Endothelial cell of umbilical vein (primary cell): ENCODE measurements around the gene TBC1D10A. TPM values are rescaled to one million over a fixed set of nuclear protein-coding genes. Genes with fewer than 3 reads are reported as not detected.

Source experiments
- BruUV-seq: library from RNA; stranded (reverse); fragments of 400-500 nt; replicated peaks from 2 replicates; lab custom pipeline; 2021; lab: Mats Ljungman, UMichigan
- CTCF ChIA-PET: fragments of 300-600, 350-600 bp; sonication (Branson Sonifier 250); formaldehyde crosslinking; loops from one replicate; lab custom pipeline; 2021; ENCODE audit warnings: antibody characterized with exemption, inconsistent platforms; lab: Charles Lee
- POLR2A ChIA-PET: fragments of 300-600, 350-600 bp; sonication (Branson Sonifier 250); formaldehyde crosslinking; loops from one replicate; lab custom pipeline; 2021; ENCODE audit warnings: antibody characterized with exemption, inconsistent platforms; lab: Charles Lee
- DNase-seq: peaks from one replicate; pipeline ENCODE4 v3.0.0-alpha.2; 2011; ENCODE audit warnings: low read depth, low spot score
- FAIRE-seq: peaks from 2 replicates; lab custom pipeline; 2011; peaks lifted over from hg19 to GRCh38; lab: Jason Lieb, UNC
- H2AFZ ChIP-seq: 2 replicates; pipeline ENCODE4 v1.6.0; 2012; ENCODE audit warnings: low read depth, low read length, control low read depth, inconsistent platforms
- H3K27ac ChIP-seq: 2 replicates; pipeline ENCODE4 v1.5.1; 2011; ENCODE audit warnings: low read depth, mild to moderate bottlenecking, control low read depth, low read length, moderate library complexity; ENCODE audit not compliant: insufficient read depth
- H3K27me3 ChIP-seq, 2 experiments: 2 replicates each; pipeline versions ENCODE4 v1.6.0 to v1.6.1; 2011; ENCODE audit warnings: low read length in 2 of 2, mixed read lengths in 1 of 2; ENCODE audit not compliant: control insufficient read depth in 2 of 2, insufficient read depth in 2 of 2
- H3K36me3 ChIP-seq, 2 experiments: 2 replicates in 1 of 2; 3 replicates in 1 of 2; pipeline ENCODE4 v1.5.1; 2011; ENCODE audit warnings: low read length in 2 of 2, mild to moderate bottlenecking in 1 of 2, moderate library complexity in 1 of 2; ENCODE audit not compliant: control insufficient read depth in 2 of 2, insufficient read depth in 2 of 2; ENCODE audit errors: extremely low read depth in 1 of 2
- H3K4me1 ChIP-seq: 3 replicates; pipeline ENCODE4 v1.5.1; 2011; ENCODE audit warnings: mild to moderate bottlenecking, low read length; ENCODE audit not compliant: control insufficient read depth, insufficient read depth; ENCODE audit errors: extremely low read depth
- H3K4me2 ChIP-seq: 2 replicates; pipeline ENCODE4 v1.6.1; 2011; ENCODE audit warnings: low read length, control low read depth, mixed read lengths; ENCODE audit not compliant: insufficient read depth
- H3K4me3 ChIP-seq, 3 experiments: fragments of 200-600 bp in 1 of 3; sonication (generic), shearing (Covaris generic) in 1 of 3; replicated peaks in 1 of 3; 2 replicates each; pipeline ENCODE4 v1.5.1; 2011 to 2016; ENCODE audit warnings: control low read depth in 3 of 3, low read length in 3 of 3, mild to moderate bottlenecking in 2 of 3, inconsistent platforms in 1 of 3, low read depth in 1 of 3, moderate library complexity in 1 of 3; ENCODE audit not compliant: insufficient read depth in 1 of 3
- H3K79me2 ChIP-seq: 2 replicates; pipeline ENCODE4 v1.6.0; 2012; ENCODE audit warnings: low read length, inconsistent platforms; ENCODE audit not compliant: control insufficient read depth, insufficient read depth
- H3K9ac ChIP-seq: replicated peaks from 2 replicates; pipeline ENCODE3; 2011; ENCODE audit warnings: low read length, control low read depth; ENCODE audit not compliant: insufficient read depth; ENCODE audit errors: extremely low read depth
- H3K9me1 ChIP-seq: replicated peaks from 3 replicates; pipeline ENCODE4 v1.6.0; 2011; ENCODE audit warnings: mild to moderate bottlenecking, low read length; ENCODE audit not compliant: control insufficient read depth, insufficient read depth; ENCODE audit errors: extremely low read depth
- H3K9me3 ChIP-seq: replicated peaks from 2 replicates; pipeline ENCODE4 v1.5.1; 2012; ENCODE audit warnings: low read length, inconsistent platforms; ENCODE audit not compliant: control insufficient read depth, insufficient read depth
- H4K20me1 ChIP-seq: replicated peaks from 2 replicates; pipeline ENCODE3; 2011; ENCODE audit warnings: mild to moderate bottlenecking, low read length; ENCODE audit not compliant: control insufficient read depth, insufficient read depth; ENCODE audit errors: extremely low read depth
- EZH2 ChIP-seq: IDR thresholded peaks from 2 replicates; pipeline ENCODE4 v1.6.1; 2012; ENCODE audit warnings: borderline replicate concordance, low read depth, mild to moderate bottlenecking, moderate library complexity, low read length, inconsistent platforms; ENCODE audit not compliant: severe bottlenecking
- FOS ChIP-seq: IDR thresholded peaks from 2 replicates; pipeline ENCODE4 v1.6.1; 2011; ENCODE audit warnings: mild to moderate bottlenecking, low read length, moderate library complexity, borderline replicate concordance; ENCODE audit not compliant: insufficient read depth
- GATA2 ChIP-seq: IDR thresholded peaks from 2 replicates; pipeline ENCODE4 v1.7.0; 2011; ENCODE audit warnings: low read depth, mild to moderate bottlenecking, moderate library complexity, mixed read lengths, low read length; ENCODE audit not compliant: insufficient read length, insufficient read depth
- JUN ChIP-seq: IDR thresholded peaks from 2 replicates; pipeline ENCODE4 v1.6.1; 2011; ENCODE audit warnings: borderline replicate concordance, low read depth; ENCODE audit not compliant: insufficient read length, insufficient read depth
- MYC ChIP-seq: IDR thresholded peaks from one replicate; pipeline ENCODE4 v1.6.1; 2011; ENCODE audit warnings: mild to moderate bottlenecking, low read depth, low read length
- POLR2A ChIP-seq: IDR thresholded peaks from 2 replicates; pipeline ENCODE4 v1.6.1; 2012; ENCODE audit warnings: low read depth, mild to moderate bottlenecking, control low read depth, low read length
- POLR2AphosphoS5 ChIP-seq: IDR thresholded peaks from 2 replicates; pipeline ENCODE4 v1.6.1; 2012; ENCODE audit warnings: low read depth, mild to moderate bottlenecking, control low read depth, low read length, moderate library complexity; ENCODE audit not compliant: insufficient read depth
- dilution Hi-C: fragments of 300-500 bp; cut with MboI; formaldehyde crosslinking; loops from one replicate; pipeline ENCODE4 v1.15.0; 2019; ENCODE audit warnings: low sequenced_read_pairs; ENCODE audit not compliant: extremely low pct_ligation_motif_present
- intact Hi-C: fragments of 100-400 bp; cut with micrococcal nuclease; formaldehyde crosslinking; loops from one replicate; pipeline ENCODE4 v1.10.0; 2022
- polyA plus RNA-seq, 4 experiments: library from polyadenylated mRNA; depleted of rRNA in 3 of 4; stranded (reverse) in 3 of 4; unstranded in 1 of 4; fragments of >200 nt; gene quantifications; 2 replicates each; pipeline versions ENCODE4 v1.2.1 to v1.2.3, GENCODE V29; 2011 to 2012; ENCODE audit warnings: missing spikeins in 1 of 4
- total RNA-seq: library from RNA; stranded (reverse); gene quantifications from 2 replicates; pipeline ENCODE4 v1.2.3, GENCODE V29; 2021
- TF ChIP-seq, protein P1 (sequence below), 2 donors: IDR thresholded peaks; 1 replicate in 1 of 2; 2 replicates in 1 of 2; pipeline ENCODE4 v1.5.1; 2011; ENCODE audit warnings: low read length in 2 of 2, mild to moderate bottlenecking in 2 of 2, moderate library complexity in 2 of 2, control low read depth in 1 of 2, inconsistent platforms in 1 of 2, low read depth in 1 of 2; ENCODE audit not compliant: insufficient read depth in 1 of 2; ENCODE audit errors: extremely low read depth in 1 of 2
- TF ChIP-seq, protein P2 (sequence below): IDR thresholded peaks from 2 replicates; pipeline ENCODE4 v1.6.1; 2011; ENCODE audit not compliant: insufficient read depth, insufficient read length

The TBC1D10A gene
- total and polyA plus RNA-seq, 2 donors (not counting 3 experiments of a cell fraction or from before 2014, with no cell fraction given) = 10.0 to 11.9 TPM

DNA sequence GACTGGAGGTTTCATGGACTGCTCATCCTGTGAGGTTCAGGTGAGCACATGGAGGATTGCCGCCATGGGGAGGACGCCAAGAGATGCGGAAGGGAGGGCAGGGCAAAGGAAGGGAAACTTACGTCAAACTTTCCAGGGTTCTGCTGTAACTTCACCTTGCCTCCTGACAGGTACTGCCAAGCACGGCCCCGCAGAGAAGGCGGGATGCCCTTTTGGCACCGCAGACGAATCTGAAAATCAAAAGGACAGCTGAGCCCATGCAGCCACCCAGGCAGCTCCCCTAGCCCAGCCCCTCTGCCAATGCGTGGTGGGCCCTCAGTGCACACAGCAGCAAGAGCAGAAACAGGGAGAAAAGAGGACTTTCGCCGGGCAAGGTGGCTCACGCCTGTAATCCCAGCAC is 27.4 kb downstream of the TBC1D10A start:
- Histone ChIP-seq H3K27ac (no peak overlapping the region), H3K9me1 (no peaks in the 10 kb centered on the region), H2AFZ (no peak overlapping the region), H3K4me1 (peaks cover 14% of the 10 kb centered on the region), H3K4me3 (no peak overlapping the region), H3K4me2 (no peak overlapping the region), H3K36me3 (peaks cover 0 to 19% of the 10 kb centered on the region in 2 experiments), H3K9me3 (no peaks in the 10 kb centered on the region), H3K27me3 (no peaks in the 10 kb centered on the region), H3K9ac (no peak overlapping the region), H3K79me2 (no peaks in the 10 kb centered on the region), H4K20me1 (no peaks in the 10 kb centered on the region)
- dilution Hi-C loops = no loop called here
- intact Hi-C loops = no loop called here
- CTCF ChIA-PET = interaction anchor here (1.3 to 2.2 kb wide), 2 partner anchors 9 to 11 kb away, joined by 4 to 12 read pairs; no protein-coding TSS in a partner anchor
- POLR2A ChIA-PET = no interaction called here
- TF ChIP-seq, protein P1, sequence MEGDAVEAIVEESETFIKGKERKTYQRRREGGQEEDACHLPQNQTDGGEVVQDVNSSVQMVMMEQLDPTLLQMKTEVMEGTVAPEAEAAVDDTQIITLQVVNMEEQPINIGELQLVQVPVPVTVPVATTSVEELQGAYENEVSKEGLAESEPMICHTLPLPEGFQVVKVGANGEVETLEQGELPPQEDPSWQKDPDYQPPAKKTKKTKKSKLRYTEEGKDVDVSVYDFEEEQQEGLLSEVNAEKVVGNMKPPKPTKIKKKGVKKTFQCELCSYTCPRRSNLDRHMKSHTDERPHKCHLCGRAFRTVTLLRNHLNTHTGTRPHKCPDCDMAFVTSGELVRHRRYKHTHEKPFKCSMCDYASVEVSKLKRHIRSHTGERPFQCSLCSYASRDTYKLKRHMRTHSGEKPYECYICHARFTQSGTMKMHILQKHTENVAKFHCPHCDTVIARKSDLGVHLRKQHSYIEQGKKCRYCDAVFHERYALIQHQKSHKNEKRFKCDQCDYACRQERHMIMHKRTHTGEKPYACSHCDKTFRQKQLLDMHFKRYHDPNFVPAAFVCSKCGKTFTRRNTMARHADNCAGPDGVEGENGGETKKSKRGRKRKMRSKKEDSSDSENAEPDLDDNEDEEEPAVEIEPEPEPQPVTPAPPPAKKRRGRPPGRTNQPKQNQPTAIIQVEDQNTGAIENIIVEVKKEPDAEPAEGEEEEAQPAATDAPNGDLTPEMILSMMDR (IDR thresholded peaks at IDR 0.05; ENCODE audit: extremely low read depth in 1 of 2, insufficient read depth in 1 of 2, low read depth in 1 of 2, low read length in 2 of 2) = no peak
- TF ChIP-seq JUN (no peak), MYC (no peak), FOS (no peak), EZH2 (no peak), POLR2A (no peak), GATA2 (no peak), POLR2AphosphoS5 (no peak)
- TF ChIP-seq, protein P2, sequence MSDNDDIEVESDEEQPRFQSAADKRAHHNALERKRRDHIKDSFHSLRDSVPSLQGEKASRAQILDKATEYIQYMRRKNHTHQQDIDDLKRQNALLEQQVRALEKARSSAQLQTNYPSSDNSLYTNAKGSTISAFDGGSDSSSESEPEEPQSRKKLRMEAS = no peak
- DNase-seq (no peak), FAIRE-seq (no peak)
- no TSS peak for BruUV-seq
